Measurements from ENCODE around the gene KRT80.

GRCh38 chr12:52149651-52150241, 42.1 kb downstream of the KRT80 start:
- TF ChIP-seq CTCF (optimal IDR thresholded peaks at IDR 0.05 in 1 of 3, IDR thresholded peaks at IDR 0.05 in 1 of 3, conservative IDR thresholded peaks at IDR 0.05 in 1 of 3; ENCODE audit: extremely low read depth in 1 of 3, insufficient read depth in 2 of 3, low read length in 3 of 3) (no peak), EZH2 (IDR thresholded peaks at IDR 0.05; ENCODE audit: low read length) (no peak)
